PC-9 (cell line): ENCODE results near the gene PPP1R13L. TPM values are rescaled to one million over a fixed set of nuclear protein-coding genes. Genes with fewer than 3 reads are reported as not detected.

ENCODE experiments used
- BruUV-seq: library from RNA; stranded (reverse); fragments of 400-500 nt; replicated peaks from 2 replicates; lab custom pipeline; 2021; lab: Mats Ljungman, UMichigan
- CTCF ChIA-PET: fragments of 300-600 bp; sonication (Branson Sonifier 250); formaldehyde crosslinking; loops from one replicate; lab custom pipeline; 2022; ENCODE audit warnings: antibody characterized with exemption; lab: Charles Lee
- POLR2A ChIA-PET: fragments of 300-600 bp; sonication (Branson Sonifier 250); formaldehyde crosslinking; loops from one replicate; lab custom pipeline; 2022; ENCODE audit warnings: antibody characterized with exemption; ENCODE audit not compliant: unreplicated experiment; lab: Charles Lee
- DNase-seq, 2 experiments: peaks; one replicate each; pipeline versions ENCODE4 v3.0.0 to v3.0.0-alpha.2; 2015 to 2022; ENCODE audit warnings: mixed read lengths in 1 of 2
- H2AFZ ChIP-seq: fragments of 200-600 bp; sonication (generic); 2 replicates; pipeline ENCODE4 v1.8.1; 2017; ENCODE audit warnings: antibody characterized with exemption
- H3F3A ChIP-seq: fragments of 200-600 bp; sonication (generic); 2 replicates; pipeline ENCODE4 v1.8.1; 2017; ENCODE audit warnings: antibody characterized with exemption, mild to moderate bottlenecking, low read depth; ENCODE audit not compliant: insufficient read depth
- H3K27ac ChIP-seq: fragments of 200-600 bp; sonication (generic); 2 replicates; pipeline ENCODE4 v1.6.1; 2016; ENCODE audit warnings: mixed run types
- H3K27me3 ChIP-seq: fragments of 200-600 bp; sonication (generic); 2 replicates; pipeline ENCODE4 v1.6.1; 2016; ENCODE audit warnings: low read depth, mixed run types; ENCODE audit not compliant: insufficient read depth
- H3K36me3 ChIP-seq: fragments of 200-600 bp; sonication (generic); 2 replicates; pipeline ENCODE4 v1.6.1; 2016; ENCODE audit warnings: low read depth, mixed run types
- H3K4me1 ChIP-seq: fragments of 200-600 bp; sonication (generic); replicated peaks from 2 replicates; pipeline ENCODE4 v1.6.1; 2016; ENCODE audit warnings: mixed run types; ENCODE audit not compliant: insufficient read depth
- H3K4me2 ChIP-seq: fragments of 200-600 bp; sonication (generic); 2 replicates; pipeline ENCODE4 v1.6.1; 2017; ENCODE audit warnings: mixed run types
- H3K4me3 ChIP-seq: fragments of 200-600 bp; sonication (generic); 2 replicates; pipeline ENCODE4 v1.6.1; 2016; ENCODE audit warnings: mixed run types
- H3K79me2 ChIP-seq: fragments of 200-600 bp; sonication (generic); 2 replicates; pipeline ENCODE4 v1.6.1; 2017; ENCODE audit warnings: low read depth, mixed run types
- H3K9me2 ChIP-seq: fragments of 200-600 bp; sonication (generic); 2 replicates; pipeline ENCODE4 v1.8.1; 2017; ENCODE audit warnings: mild to moderate bottlenecking; ENCODE audit not compliant: insufficient read depth
- H3K9me3 ChIP-seq: fragments of 200-600 bp; sonication (generic); 2 replicates; pipeline ENCODE4 v1.8.1; 2016; ENCODE audit warnings: low read depth; ENCODE audit not compliant: insufficient read depth
- H4K20me1 ChIP-seq: fragments of 200-600 bp; sonication (generic); 2 replicates; pipeline ENCODE4 v1.8.1; 2017; ENCODE audit not compliant: insufficient read depth
- EZH2 ChIP-seq: fragments of 200-600 bp; sonication (generic); IDR thresholded peaks from 2 replicates; pipeline ENCODE4 v1.8.0; 2017; ENCODE audit warnings: antibody characterized with exemption, low read depth
- intact Hi-C: fragments of 100-400 bp; cut with micrococcal nuclease; formaldehyde crosslinking; loops from one replicate; pipeline ENCODE4 v1.10.0; 2022; ENCODE audit not compliant: unreplicated experiment
- total RNA-seq: library from RNA; stranded (reverse); gene quantifications from 2 replicates; pipeline ENCODE4 v1.2.3, GENCODE V29; 2021
- TF ChIP-seq, protein P1 (sequence below): fragments of 200-600 bp; sonication (generic); conservative IDR thresholded peaks from 2 replicates; pipeline ENCODE4 v1.6.1; 2017; ENCODE audit warnings: mixed run types, antibody characterized with exemption, mild to moderate bottlenecking, moderate library complexity

The PPP1R13L gene
- total RNA-seq, 1 experiment from 2014 or later: 121 TPM

DNA sequence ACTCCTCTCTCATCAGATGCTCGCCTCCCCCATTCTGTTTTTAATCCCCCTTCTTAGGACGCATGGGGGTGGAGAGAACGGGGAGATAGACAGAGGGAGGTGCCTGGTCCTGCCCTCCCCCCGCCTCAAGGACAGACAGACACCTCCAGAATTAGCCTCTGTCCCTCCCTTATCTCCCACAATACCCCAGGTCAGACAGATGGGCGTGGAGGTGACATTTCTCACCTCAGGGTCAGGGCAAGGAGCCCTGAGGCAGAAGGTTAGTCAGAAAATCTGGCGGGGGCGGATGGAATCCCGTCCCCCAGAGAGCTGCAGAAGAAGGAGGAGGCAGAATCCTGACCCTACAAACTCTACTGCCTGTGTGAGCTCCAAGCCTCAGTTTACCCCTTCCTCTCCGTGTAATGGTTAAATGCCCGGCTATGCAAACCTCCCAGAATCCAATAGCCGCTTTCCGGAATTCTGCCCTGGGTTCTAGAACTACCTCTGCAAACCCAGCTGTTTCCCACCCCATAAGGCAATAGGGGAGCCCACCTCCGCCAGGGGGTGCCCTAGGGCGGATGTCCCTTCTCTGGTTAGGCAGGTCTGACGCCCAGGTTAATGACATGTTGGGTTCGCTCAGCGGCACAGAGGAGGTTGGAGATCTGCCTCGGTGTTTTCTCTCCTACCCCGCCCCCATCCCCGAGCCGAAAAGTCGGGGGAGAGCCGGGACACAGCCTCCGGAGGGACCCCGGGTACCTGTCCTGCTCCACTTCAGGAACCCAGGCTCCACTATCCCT lies 900 bp downstream of the PPP1R13L start:
- intact Hi-C loops: loop anchor here (10.0 kb wide), 1 partner anchor 309 kb away; the partner anchor contains the start of gene PPP1R37
- BruUV-seq: no TSS peak
- peaks cover 3% of the 10 kb centered on the region; the same call in 1 of the 2 replicates for H3K36me3 ChIP-seq

DNA sequence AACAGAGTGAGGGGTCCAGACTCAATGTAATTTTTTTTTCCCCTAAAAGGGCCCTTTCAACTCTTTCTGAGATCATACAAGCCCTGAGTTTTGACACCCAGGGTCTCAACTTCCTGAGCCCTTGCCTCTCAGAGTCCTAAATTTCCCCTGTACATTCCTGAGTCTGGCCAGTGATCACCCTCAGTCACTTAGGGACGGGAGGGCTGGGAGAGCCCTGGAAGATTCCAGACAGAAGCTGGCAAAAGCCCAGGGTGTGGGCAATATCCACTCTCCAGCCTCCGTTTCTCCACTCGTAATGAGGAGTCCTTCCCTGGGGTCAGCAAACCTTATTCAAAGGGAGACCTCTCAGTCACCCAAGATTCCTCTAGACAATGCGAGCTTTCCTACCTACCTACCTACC lies 1.6 kb downstream of the PPP1R13L start:
- Histone ChIP-seq H3K27me3 (no peaks in the 10 kb centered on the region), H2AFZ (no peak overlapping the region), H3K9me3 (no peaks in the 10 kb centered on the region), H3K4me3 (peak overlapping the region; percentile 95; the same call in 1 of the 2 replicates), H3K4me2 (peak overlapping the region; percentile 86), H3K27ac (no peak overlapping the region), H3F3A (peaks cover 19% of the 10 kb centered on the region; the same call in 1 of the 2 replicates), H4K20me1 (peaks cover 24% of the 10 kb centered on the region), H3K9me2 (no peaks in the 10 kb centered on the region), H3K4me1 (peaks cover 24% of the 10 kb centered on the region), H3K36me3 (no peaks in the 10 kb centered on the region; the same call in 1 of the 2 replicates), H3K79me2 (peaks cover 65% of the 10 kb centered on the region)
- no peak for DNase-seq
- ChIA-PET CTCF (no interaction called here), POLR2A (interaction anchor here (0.8 kb wide), 1 partner anchor 20 kb away, joined by 6 read pairs; no protein-coding TSS in a partner anchor)
- TF ChIP-seq EZH2: no peak
- TF ChIP-seq, protein P1, sequence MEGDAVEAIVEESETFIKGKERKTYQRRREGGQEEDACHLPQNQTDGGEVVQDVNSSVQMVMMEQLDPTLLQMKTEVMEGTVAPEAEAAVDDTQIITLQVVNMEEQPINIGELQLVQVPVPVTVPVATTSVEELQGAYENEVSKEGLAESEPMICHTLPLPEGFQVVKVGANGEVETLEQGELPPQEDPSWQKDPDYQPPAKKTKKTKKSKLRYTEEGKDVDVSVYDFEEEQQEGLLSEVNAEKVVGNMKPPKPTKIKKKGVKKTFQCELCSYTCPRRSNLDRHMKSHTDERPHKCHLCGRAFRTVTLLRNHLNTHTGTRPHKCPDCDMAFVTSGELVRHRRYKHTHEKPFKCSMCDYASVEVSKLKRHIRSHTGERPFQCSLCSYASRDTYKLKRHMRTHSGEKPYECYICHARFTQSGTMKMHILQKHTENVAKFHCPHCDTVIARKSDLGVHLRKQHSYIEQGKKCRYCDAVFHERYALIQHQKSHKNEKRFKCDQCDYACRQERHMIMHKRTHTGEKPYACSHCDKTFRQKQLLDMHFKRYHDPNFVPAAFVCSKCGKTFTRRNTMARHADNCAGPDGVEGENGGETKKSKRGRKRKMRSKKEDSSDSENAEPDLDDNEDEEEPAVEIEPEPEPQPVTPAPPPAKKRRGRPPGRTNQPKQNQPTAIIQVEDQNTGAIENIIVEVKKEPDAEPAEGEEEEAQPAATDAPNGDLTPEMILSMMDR: no peak
- BruUV-seq: no TSS peak
- intact Hi-C loops: loop anchor here (10.0 kb wide), 1 partner anchor 308 kb away; the partner anchor contains the start of gene PPP1R37

More for the DNA sequence above, 900 bp downstream of the PPP1R13L start:
- peak overlapping the region; percentile 86 for H3K4me2 ChIP-seq
- H3K4me1 ChIP-seq: peaks cover 24% of the 10 kb centered on the region
- H4K20me1 ChIP-seq: peaks cover 18% of the 10 kb centered on the region
- POLR2A ChIA-PET: interaction anchor here (0.6 to 0.8 kb wide), 4 partner anchors 19 to 1463 kb away, joined by 3 to 8 read pairs (median 5); no protein-coding TSS in a partner anchor
- peak; percentile 72 to 82 for DNase-seq
- TF ChIP-seq, protein P1: peak; percentile 89
- TF ChIP-seq EZH2: no peak
- H3K79me2 ChIP-seq: peaks cover 67% of the 10 kb centered on the region
- H3K27me3 ChIP-seq: no peaks in the 10 kb centered on the region
- CTCF ChIA-PET: interaction anchor here (0.8 to 1.0 kb wide), 2 partner anchors 75 to 273 kb away, joined by 3 read pairs; no protein-coding TSS in a partner anchor
- H3K4me3 ChIP-seq: peak overlapping the region; percentile 95
- peaks cover 19% of the 10 kb centered on the region; the same call in 1 of the 2 replicates for H3F3A ChIP-seq
- peak overlapping the region; percentile 84 for H2AFZ ChIP-seq
- H3K9me3 ChIP-seq: no peaks in the 10 kb centered on the region
- H3K27ac ChIP-seq: peak overlapping the region; percentile 91
- H3K9me2 ChIP-seq: no peaks in the 10 kb centered on the region

DNA sequence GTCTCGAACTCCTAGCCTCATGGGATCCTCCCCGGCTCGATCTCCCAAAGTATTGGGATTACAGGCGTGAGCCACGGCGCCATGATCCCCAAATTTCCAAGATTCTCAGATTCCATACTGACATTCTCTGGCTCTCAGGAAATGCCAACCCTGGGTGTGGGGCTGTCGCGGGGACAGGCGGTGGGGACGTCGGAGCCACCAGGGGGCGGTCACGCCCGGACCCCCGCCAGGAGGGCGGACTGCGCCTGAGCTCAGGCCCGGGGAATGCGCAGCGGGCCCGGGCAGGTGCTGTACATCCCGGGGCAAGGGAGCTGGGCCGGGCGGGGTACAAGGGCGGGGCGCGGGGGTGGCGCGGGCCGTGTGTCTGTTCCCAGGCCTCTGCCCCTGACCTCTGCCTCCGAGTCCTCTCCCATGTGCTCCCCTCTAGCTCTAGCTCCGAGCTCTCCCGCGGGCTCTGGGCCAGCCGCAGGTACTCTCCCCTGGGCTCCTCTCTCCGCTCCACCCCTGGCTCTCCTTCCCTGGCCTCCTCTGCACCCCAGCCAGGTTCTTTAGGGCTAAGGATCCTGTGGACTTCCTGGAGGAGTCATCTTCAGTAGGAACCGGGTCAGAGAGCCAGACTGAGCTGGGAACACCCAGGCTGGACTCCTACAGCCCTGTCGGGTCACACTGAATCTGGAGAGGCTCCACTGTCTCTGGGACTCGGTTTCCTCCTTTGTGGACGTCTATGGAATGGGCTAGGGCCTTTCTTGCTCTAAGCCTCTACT lies 2.4 kb downstream of the PPP1R13L start:
- CTCF ChIA-PET: interaction anchor here (0.5 kb wide), 1 partner anchor 299 kb away, joined by 11 read pairs; no protein-coding TSS in a partner anchor
- no peak for TF ChIP-seq EZH2
- TF ChIP-seq, protein P1: no peak

More for the DNA sequence above, 2.4 kb downstream of the PPP1R13L start:
- no peaks in the 10 kb centered on the region; the same call in 1 of the 2 replicates for H3K36me3 ChIP-seq
- DNase-seq: no peak
- no peak overlapping the region for H2AFZ ChIP-seq
- H3K27ac ChIP-seq: no peak overlapping the region
- no peaks in the 10 kb centered on the region for H3K9me2 ChIP-seq
- peaks cover 19% of the 10 kb centered on the region; the same call in 1 of the 2 replicates for H3F3A ChIP-seq
- intact Hi-C loops: loop anchor here (10.0 kb wide), 1 partner anchor 308 kb away; the partner anchor contains the start of gene PPP1R37
- no peaks in the 10 kb centered on the region for H3K27me3 ChIP-seq
- peaks cover 25% of the 10 kb centered on the region for H4K20me1 ChIP-seq
- peak overlapping the region; percentile 86; the same call in 1 of the 2 replicates for H3K4me2 ChIP-seq
- H3K79me2 ChIP-seq: peaks cover 57% of the 10 kb centered on the region
- BruUV-seq: no TSS peak
- H3K4me1 ChIP-seq: peaks cover 19% of the 10 kb centered on the region
- no peaks in the 10 kb centered on the region for H3K9me3 ChIP-seq
- H3K4me3 ChIP-seq: peak overlapping the region; percentile 95; the same call in 1 of the 2 replicates
- POLR2A ChIA-PET: no interaction called here
